ENCODE data around the gene SSU72.

Gene SSU72

DNA sequence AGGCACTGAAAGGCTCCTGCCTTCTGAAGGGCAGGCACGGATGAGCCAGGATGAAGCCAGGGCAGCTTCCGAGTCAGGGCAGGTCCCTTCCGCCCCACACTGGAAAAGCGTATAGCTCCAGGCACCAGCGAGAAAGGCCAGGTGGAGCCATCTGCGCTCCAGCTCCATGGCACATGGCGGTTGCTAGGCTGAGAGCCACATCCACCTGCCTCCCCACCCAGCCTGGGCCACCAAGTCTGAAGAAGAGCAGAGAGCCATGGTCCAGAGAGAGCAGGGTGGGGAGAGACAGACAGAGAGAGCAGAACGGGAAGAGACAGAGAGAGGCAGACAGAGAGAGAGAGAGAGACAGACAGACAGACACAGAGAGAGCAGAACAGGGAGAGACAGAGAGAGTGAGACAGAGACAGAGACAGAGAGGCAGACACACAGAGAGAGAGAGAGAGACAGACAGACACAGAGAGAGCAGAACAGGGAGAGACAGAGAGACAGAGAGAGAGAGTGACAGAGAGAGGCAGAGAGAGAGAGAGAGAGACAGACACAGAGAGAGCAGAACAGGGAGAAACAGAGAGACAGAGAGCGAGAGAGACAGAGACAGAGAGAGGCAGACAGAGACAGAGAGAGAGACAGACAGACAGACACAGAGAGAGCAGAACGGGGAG lies 20.1 kb upstream of the SSU72 start:
- peaks cover 62% of the 10 kb centered on the region for H3K27me3 ChIP-seq (ENCODE audit: insufficient read depth, low read depth)
- no peak overlapping the region for H3K9ac ChIP-seq
- no peaks in the 10 kb centered on the region for H4K20me1 ChIP-seq (ENCODE audit: insufficient read depth)
- H3K4me3 ChIP-seq (IDR thresholded peaks at IDR 0.05; ENCODE audit: insufficient read depth, low read depth, low read length), result no peak overlapping the region
- no peaks in the 10 kb centered on the region for H3K36me3 ChIP-seq (ENCODE audit: insufficient read depth)
- H3K4me1 ChIP-seq (ENCODE audit: low read depth, poor library complexity, severe bottlenecking), result peaks cover 9% of the 10 kb centered on the region
- H3K27ac ChIP-seq, result no peak overlapping the region
- TF ChIP-seq, protein P1, sequence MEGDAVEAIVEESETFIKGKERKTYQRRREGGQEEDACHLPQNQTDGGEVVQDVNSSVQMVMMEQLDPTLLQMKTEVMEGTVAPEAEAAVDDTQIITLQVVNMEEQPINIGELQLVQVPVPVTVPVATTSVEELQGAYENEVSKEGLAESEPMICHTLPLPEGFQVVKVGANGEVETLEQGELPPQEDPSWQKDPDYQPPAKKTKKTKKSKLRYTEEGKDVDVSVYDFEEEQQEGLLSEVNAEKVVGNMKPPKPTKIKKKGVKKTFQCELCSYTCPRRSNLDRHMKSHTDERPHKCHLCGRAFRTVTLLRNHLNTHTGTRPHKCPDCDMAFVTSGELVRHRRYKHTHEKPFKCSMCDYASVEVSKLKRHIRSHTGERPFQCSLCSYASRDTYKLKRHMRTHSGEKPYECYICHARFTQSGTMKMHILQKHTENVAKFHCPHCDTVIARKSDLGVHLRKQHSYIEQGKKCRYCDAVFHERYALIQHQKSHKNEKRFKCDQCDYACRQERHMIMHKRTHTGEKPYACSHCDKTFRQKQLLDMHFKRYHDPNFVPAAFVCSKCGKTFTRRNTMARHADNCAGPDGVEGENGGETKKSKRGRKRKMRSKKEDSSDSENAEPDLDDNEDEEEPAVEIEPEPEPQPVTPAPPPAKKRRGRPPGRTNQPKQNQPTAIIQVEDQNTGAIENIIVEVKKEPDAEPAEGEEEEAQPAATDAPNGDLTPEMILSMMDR (conservative IDR thresholded peaks at IDR 0.05; ENCODE audit: low read depth, low read length), result no peak
- H3K79me2 ChIP-seq (ENCODE audit: insufficient read depth, low read depth), result no peaks in the 10 kb centered on the region
- H2AFZ ChIP-seq (ENCODE audit: low read depth), result no peak overlapping the region
- no peak overlapping the region for H3K4me2 ChIP-seq

DNA sequence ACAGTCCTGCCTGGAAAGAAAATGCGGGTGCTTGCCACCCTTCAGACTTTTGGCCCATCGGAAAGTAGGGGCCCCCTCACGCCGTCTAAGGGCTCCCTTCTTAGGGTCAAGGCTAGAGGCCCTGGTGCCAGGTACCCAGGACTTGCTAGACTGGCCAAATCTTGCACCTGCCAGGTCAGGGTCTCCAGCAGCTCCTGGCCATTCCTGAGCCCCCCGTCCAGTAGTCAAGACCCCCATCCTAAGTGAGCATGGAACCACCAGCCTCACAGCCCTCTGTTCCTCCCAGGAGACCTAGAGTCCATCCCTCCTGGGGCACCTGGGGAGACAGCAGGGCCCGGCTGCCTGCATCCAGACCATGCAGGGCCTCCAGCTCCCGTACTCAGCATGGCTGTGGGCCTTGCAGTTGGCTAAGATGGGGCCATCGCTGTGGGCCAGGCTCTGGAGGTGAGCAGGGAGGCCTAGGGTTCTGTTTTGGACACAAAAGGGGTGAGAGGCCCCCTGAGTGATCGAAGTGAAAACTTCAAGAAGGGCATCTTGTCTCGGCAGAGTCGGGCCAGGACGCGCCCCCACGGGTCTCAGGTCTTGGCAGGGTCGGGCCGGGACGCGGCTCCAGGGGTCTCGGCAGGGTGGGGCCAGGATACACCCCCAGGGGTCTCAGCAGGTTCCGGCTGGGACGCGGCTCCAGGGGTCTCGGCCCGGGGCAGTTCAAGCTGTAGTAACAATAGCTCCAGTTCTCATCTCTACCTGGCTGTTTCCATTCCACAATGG lies 19.4 kb upstream of the SSU72 start:
- TF ChIP-seq, protein P1 (conservative IDR thresholded peaks at IDR 0.05; ENCODE audit: low read depth, low read length), result no peak
- no peaks in the 10 kb centered on the region for H3K79me2 ChIP-seq (ENCODE audit: insufficient read depth, low read depth)
- H4K20me1 ChIP-seq (ENCODE audit: insufficient read depth), result no peaks in the 10 kb centered on the region
- H3K27ac ChIP-seq, result no peak overlapping the region
- no peak overlapping the region for H3K9ac ChIP-seq
- H3K4me1 ChIP-seq (ENCODE audit: low read depth, poor library complexity, severe bottlenecking), result peaks cover 9% of the 10 kb centered on the region
- no peak overlapping the region for H3K4me2 ChIP-seq
- no peak overlapping the region for H2AFZ ChIP-seq (ENCODE audit: low read depth)
- H3K4me3 ChIP-seq (IDR thresholded peaks at IDR 0.05; ENCODE audit: insufficient read depth, low read depth, low read length), result no peak overlapping the region
- no peaks in the 10 kb centered on the region for H3K36me3 ChIP-seq (ENCODE audit: insufficient read depth)
- peaks cover 65% of the 10 kb centered on the region for H3K27me3 ChIP-seq (ENCODE audit: insufficient read depth, low read depth)

GRCh38 chr1:1591452-1591851 lies 16.8 kb upstream of the SSU72 start:
- TF ChIP-seq, protein P1 (conservative IDR thresholded peaks at IDR 0.05; ENCODE audit: low read depth, low read length), result no peak
- Histone ChIP-seq H3K4me1 (ENCODE audit: low read depth, poor library complexity, severe bottlenecking) (no peaks in the 10 kb centered on the region), H3K4me2 (no peak overlapping the region), H4K20me1 (ENCODE audit: insufficient read depth) (no peaks in the 10 kb centered on the region), H3K27ac (no peak overlapping the region), H2AFZ (ENCODE audit: low read depth) (no peak overlapping the region), H3K36me3 (ENCODE audit: insufficient read depth) (no peaks in the 10 kb centered on the region), H3K79me2 (ENCODE audit: insufficient read depth, low read depth) (no peaks in the 10 kb centered on the region), H3K4me3 (IDR thresholded peaks at IDR 0.05; ENCODE audit: insufficient read depth, low read depth, low read length) (no peak overlapping the region), H3K9ac (no peak overlapping the region), H3K27me3 (ENCODE audit: insufficient read depth, low read depth) (peaks cover 71% of the 10 kb centered on the region)

- Histone ChIP-seq H3K9ac (no peak overlapping the region), H4K20me1 (ENCODE audit: insufficient read depth) (no peaks in the 10 kb centered on the region), H2AFZ (ENCODE audit: low read depth) (no peak overlapping the region), H3K4me3 (IDR thresholded peaks at IDR 0.05; ENCODE audit: insufficient read depth, low read depth, low read length) (no peak overlapping the region), H3K4me2 (no peak overlapping the region), H3K27me3 (ENCODE audit: insufficient read depth, low read depth) (peaks cover 90% of the 10 kb centered on the region), H3K27ac (no peak overlapping the region), H3K79me2 (ENCODE audit: insufficient read depth, low read depth) (no peaks in the 10 kb centered on the region), H3K36me3 (ENCODE audit: insufficient read depth) (no peaks in the 10 kb centered on the region), H3K4me1 (ENCODE audit: low read depth, poor library complexity, severe bottlenecking) (no peaks in the 10 kb centered on the region)
- TF ChIP-seq, protein P1 (conservative IDR thresholded peaks at IDR 0.05; ENCODE audit: low read depth, low read length), result no peak
These were observed 8.8 kb upstream of the SSU72 start for GRCh38 chr1:1583347-1584010.
